Cerebellar nuclear complex (tissue), 1 donor: Measurements from ENCODE around the gene ADPRS.

Source experiments
- DNase-seq, 2 experiments: peaks; one replicate each; lab custom pipeline; 2025; lab: John Stamatoyannopoulos, UW

Gene ADPRS

DNA sequence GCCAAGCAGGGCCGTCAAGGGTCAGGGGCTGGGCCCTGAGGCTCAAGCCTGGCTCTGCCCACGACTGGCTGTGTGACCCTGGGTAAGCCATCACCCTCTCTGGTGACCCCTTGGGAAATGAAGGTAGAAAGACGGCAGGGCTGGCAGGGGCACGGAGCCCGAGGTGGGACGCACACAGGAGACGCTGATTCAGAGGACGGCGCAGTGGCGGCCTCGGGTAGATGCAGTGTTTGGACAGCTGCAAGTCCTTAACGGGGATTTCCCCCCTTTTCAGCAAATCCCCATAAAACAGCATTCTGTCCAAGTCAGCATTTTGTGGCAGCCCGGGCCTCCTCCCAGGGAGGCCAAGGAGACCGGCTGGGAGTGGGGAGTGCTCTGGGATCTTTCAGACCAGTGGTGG is 19.6 kb downstream of the ADPRS start:
- no peak for DNase-seq

DNA sequence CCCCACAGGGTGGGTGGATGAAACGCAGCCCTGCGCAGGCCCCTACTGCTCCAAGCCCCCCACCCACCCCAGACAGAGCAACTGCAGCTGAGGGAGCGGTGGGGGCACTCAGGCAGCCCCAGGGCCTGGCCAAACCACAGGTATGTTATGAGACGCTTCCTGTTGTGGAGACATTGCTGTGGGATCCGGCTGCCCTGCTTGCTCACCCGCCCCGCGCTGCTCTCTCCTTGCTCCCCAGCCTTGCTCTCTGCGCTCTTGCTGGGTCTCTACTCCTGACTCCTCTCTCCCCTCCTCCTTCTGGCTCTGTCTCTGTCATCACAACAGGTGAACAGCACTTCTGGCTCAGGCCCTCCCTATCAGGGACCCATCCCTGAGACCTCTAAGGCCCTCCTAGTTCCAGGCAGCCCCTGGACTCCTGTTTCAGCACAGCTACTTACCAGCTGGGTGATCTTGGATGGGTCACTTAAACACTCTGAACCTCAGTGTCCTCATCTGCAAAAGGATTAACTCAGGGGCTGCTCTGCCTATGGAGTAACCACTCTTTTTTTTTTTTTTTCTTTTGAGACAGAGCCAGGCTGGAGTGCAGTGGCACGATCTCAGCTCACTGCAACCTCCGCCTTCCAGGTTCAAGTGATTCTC is 20.5 kb downstream of the ADPRS start:
- DNase-seq, result no peak

DNA sequence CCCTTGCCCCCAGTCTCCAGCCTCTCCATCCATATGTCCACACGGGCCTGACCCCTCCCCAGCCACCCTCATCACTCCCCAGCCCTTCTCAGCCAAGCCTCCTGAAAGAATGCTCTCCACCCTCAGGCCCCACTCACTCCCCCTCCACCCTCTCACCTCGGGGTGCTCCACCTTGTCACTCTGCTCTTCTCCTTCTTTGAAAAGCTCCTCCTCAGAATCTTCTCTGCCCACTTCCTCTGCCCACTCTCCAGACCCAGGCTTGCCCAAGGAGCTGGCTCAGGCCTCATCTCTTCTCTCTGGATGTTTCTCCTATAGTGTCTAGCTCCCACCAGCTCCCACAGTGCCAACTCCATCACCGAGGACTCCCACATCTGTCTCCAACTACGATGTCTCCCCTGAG is 22.5 kb downstream of the ADPRS start:
- DNase-seq, result no peak

DNA sequence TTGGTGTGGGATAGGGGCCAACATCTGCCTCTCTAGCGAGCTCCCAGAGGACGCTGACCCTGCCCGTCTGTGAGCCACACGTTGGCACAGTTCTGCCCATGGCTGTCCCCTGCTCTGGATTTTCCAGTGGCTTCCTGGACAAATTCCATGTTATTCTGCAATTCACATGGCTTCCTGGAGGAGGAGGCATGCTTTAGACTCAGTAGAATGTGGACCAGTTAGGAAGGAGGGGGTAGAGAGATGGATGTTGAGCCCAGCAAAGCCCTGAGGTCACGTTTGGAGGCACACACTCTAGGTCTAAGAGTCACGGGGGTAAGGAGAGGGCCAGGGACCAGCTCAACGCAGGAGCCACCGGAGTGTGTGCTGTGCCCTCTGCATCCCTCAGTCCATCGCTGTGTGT is 24.1 kb downstream of the ADPRS start:
- DNase-seq, result no peak

DNA sequence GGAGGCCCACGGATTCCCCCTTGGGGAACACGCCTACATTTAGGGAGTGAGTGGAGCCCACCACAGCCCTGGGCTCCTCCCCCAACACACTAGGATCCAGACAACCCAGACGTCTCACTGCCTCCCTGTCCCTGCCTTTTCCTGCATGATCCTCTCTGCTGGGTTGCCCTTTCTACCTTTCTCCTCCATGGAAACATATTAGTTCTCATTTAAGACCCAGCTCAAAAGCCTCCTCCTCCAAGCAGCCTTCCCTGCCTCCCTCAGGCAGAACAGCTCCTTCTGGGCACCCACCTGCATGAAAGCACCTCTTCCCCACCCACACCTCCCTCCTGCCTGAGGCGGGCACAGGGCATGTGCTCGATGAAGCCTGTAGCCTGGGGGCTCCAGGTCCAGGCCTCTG is 25.7 kb downstream of the ADPRS start:
- no peak for DNase-seq

DNA sequence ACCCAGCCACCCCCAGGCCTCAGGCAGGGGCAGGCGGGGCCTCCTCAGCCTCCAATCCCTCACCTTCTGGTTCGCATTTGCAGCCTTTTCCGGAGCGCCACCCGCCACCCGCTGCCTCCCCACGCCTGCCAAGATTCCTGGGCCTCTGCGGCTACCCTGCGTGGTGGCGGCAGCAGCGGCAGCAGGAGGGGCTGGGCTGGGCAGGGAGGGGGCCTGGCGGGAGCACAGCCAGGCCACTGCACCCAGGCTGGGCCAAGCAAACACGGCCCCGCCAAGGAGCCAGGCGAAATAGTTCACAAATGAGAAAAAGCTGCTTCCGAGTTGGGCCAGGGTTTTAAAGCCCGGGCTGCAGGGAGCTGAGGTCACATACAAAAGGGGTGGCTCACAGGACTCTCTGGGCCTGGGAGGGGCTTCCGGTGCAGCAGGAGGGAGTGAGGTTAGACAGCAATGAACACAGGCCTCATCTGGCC is 26.5 kb downstream of the ADPRS start:
- DNase-seq, result peak; percentile 43

DNA sequence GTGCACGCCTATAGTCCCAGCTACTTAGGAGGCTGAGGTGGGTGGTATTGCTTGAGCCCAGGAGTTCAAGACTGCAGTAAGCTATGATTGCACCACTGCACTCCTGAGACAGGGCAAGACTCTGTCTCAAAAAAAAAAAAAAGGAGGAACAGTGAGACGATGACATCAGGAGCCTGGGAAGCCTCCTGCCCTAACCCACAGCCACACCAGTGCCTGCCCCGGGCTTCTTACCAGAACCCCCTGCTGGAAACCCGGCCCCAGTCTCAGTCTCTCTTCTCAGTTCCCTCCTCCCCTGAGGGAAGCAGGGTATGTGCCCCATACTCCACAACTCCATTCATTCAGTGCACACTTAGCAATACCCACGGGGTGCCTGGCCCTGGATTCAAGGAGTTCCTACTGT is 27.2 kb downstream of the ADPRS start:
- no peak for DNase-seq

DNA sequence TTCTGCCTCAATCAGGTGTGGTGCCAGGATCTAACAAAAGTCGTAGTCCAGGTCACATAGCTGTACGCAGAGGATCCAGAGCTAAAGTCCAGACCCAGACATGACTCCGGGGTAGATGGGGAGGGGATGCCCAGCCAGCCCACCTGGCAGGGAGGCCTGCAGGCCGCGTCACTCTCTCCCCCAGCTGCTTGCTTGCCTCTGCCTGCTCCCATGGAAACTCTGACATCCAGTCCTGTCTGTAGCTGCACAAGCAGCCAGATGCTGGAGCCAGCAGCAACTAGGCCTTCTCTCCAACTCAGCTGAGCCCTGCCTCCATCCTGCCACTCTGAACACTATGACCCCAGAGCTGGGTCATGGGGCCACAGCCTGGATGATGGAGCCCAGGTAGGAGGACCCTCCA is 28.2 kb downstream of the ADPRS start:
- DNase-seq, result no peak

DNA sequence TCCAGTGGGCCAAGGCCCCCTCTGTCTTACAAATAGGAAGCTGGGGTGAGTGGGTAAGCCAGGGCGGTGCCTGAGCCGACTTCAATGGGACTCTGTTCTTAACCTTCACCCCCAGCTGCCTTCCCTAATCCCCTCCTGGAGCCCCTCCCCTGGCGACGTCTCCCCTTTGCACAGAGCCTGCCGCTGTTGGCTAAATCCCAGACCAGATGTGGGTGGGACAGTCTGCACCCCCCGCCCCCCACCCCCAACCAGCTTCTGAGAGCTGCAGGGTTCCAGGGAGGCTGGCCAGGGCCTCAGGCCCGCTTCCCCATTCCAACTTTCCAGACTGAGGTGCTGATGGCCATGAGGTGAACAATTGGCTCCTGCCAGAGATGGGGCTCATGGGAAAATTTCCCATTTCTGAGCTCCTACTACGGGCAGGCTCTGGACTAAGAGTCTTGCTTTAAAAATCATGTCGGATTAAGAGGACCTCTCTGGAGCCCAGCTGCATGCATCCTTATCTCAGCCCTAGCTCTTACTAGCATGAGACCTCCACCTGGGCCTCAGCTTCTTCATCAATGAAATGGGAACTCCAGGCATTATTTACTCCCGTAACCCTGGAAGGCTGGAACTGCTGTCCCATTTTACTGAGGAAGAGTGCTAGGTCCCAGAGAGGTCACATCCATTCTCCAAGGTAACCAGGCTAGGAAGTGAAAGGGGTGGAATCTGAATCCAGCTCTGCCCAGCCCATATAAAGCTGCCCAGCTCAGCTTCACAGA is 29.9 kb downstream of the ADPRS start:
- DNase-seq, result no peak

DNA sequence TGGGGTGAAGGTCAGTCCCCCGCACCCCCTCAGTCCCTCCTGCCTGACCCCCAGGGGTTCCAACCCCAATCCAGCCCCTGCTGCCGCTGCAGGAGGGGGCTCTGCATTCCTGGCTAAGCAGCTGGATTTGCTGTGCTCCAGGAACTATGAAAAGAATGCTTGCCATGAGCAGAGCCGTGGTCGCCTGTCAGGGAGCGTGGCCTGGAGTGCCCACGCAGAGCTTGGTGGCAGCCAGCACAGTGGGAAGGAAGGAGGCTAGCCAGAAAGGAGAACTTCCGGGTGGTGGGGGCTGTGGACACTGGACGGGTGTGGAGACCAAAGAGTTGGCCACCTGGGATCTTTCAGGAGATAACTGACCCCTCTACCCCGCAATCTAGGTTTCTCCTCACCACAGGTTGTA is 30.8 kb downstream of the ADPRS start:
- DNase-seq, result no peak

DNA sequence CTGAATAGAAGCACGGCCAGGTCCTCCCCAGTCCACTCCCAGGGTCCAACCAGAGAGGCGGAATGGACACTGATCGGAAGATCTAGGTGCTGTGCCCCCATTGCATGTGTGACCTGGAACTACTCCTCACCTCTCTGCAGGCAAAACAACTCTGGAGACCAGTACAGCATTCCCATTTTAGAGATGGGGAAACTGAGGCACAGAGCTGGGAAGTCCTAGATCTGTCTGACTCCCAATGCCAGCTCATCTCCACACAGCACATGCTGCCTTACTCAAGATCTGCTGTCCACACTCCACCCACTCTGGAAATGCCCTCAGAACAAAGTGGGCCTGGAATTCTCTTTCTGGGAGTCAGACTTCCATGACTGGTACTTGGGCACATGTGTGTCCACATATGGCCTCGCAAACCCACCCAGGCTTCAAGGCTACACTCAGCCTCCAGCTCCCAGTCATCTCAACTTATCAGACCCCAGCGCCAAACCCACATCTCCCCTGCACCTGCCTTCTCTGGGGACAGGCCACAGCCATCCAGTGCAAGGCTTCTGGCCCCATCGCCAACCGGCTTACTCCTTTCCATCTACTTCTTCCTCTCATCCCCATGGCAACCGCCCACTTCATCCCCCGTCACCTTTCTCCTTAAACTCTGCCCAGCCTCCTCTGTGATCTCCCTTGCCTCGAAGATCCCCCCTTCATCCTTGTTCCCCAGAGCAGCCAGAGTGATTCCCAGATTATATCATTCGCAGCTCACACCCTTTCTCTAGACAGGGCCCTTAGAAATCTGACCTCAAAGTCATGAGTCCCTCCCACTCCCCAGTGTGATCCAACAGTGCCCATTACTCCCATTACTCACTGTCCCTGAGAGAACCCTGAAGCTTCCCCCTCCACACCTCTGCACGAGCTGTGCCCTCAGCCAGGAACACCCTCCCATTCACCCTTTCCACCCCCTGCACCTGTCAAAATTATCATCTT is 33.7 kb downstream of the ADPRS start:
- DNase-seq, result no peak

DNA sequence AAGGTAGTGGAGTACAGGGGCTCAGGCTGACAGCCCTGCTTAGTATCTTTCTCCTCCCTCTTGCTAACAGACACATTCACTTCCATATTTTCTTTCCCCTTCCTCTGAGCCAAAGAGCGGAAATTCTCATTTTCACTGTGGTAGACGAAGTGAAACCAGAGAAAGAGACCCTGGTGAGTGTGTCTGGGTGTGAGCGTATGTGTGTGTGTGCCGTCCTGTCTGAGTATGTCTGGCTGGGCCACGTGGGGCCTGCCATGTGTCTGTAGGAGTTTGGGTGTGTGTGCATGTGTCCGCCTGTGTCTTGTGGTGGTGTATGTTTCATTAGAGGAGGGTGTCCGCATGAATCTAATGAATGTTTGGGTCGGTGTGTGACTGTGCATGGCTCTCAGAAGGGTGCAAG is 34.7 kb downstream of the ADPRS start:
- no peak for DNase-seq

DNA sequence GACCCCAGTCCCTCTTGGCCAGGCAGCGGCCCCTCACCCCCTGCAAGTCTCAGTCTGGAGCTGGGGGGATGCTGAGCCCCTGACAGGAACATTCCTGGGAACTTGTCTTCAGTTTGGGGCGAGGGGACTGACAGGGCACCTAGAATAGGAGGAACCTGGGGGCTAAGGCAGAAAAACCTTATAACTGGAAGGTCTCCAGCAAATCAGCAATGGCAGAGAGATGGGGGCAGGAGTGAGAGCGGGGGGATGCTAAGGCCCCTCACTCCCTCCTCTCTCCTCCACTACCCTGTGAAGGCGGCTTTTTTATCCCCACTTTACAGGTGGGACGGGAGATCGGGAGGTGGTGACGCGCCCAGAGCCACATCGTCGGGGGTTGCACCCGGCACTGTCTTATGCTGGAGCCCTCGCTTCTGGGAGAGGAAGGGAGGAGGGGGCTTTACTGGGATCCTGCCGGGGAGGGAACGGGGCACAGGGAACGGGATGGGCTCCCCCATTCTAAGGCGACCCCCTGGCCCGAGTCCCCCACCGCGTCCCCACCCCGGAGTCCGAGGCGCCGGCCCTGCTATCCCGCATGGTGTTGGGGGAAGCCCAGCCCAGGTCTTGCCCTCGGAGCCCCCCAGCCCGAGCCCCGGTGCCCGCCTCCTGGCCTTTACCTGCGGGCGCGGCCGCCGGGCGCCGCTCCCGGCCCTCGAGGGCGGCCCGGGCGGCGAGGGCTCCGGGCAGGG is 35.9 kb downstream of the ADPRS start:
- no peak for DNase-seq

DNA sequence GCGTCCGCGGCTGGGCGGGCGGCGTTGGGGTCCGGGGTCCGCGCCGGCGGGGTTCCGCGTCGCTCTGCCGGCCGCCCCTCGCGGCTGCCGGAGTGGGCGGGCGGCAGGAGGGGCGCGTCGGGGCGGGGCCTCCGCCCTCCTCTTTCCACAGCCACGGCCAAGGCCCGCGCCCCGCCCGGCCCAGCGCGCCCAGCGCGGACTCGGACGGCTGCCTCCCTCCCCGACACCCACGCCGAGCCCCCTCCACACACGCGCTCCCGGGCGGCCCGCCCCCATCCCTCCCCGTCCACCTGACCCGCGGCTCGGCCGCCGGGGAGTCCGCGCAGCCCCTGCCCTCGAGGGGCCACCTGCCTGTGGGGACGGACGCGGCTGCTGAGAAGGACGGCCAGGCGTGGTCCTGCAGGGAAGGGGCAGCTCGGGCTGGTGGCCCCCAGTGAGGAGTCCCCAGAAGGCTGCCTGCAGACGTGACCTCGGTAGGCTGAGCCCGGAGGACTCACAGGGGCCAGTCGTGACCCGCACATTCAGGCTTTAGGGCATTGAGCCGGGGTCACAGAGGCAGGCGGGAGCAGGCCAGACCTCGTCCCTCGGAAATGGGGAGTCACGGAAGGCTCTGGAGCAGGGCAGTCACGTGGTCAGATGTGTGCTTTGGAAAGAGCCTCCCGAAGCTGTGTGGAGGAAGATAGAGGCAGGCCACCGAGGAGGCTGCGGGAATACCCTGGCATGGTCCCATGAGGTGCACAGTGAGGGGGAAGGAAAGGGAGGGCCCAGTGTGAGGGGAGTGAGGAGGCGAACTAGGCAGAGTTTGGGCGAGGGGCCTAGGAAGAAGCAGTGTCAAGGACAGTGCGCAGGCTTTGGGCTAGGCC is 36.7 kb downstream of the ADPRS start, which contains the start of gene COL8A2:
COL8A2 (minus strand) TSS at position 94 of the 863 bp plus-strand sequence. CDS start 24,980 bp downstream, outside the sequence.
- no peak for DNase-seq

DNA sequence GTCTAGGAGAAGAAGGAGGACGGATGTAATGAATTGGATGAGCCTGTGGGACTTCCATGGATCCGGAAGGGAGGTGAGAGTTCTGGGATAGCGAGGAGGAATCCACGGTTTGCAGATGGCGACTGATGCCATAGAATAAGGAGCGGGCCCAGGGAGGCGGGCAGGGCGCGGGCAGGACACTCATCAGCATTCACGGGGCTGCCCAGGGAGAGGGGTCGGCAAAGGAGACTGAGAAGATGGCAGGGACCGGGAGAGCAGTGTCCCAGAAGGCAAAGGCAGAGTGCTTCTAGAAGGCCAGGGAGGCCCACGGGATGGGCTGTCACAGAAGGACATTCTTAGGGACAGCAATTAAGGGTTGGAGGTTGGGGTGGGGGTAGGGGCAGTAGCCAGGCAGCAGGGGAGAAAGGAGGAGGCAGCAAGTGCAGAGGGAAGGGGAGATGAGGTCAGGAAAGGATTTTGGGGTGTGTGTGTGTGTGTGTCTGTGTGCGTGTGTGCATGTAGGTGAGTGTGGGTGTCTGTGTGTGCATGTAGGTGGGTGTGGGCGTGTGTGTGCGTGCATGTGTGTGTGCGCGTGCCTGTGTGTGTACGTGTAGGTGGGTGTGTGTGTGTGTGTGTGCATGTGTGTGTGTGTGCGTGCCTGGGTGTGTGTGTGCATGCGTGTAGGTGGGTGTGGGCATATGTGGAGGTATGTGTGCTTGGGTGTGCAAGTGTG is 37.5 kb downstream of the ADPRS start:
- DNase-seq, result no peak

DNA sequence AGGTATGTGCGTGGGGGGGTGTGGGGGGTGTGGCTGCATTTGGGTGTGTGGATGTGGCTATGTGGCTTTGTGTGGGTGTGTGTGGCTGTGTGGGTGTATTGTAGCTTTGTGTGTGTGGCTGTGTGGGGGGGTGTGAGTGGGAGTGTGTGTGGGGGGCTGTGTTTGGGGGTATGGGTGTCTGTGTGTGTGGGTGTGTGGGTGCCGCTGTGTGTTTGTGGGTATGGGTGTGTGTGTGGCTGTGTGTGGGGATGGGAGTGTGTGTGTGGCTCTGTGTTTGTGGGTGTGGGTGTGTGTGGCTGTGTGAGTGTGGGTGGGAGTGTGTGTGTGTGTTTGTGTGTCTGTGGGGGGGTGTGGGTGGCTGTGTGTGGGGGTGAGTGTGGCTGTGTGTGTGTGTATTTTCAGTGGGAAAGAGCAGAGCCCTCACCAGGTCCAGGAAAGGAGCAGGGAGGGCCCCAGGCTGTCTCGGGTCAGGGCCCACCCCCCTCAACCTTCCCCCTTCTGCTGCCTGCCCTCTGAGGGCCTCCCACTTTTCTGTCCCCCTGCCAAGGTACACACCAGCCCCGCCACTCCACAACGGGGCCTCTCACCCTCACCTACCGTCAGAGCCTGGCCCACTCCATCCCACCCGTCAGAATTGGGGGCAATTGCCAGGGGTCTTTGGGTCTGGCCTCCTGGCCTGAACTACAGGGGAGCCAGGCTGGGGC is 38.3 kb downstream of the ADPRS start:
- no peak for DNase-seq

DNA sequence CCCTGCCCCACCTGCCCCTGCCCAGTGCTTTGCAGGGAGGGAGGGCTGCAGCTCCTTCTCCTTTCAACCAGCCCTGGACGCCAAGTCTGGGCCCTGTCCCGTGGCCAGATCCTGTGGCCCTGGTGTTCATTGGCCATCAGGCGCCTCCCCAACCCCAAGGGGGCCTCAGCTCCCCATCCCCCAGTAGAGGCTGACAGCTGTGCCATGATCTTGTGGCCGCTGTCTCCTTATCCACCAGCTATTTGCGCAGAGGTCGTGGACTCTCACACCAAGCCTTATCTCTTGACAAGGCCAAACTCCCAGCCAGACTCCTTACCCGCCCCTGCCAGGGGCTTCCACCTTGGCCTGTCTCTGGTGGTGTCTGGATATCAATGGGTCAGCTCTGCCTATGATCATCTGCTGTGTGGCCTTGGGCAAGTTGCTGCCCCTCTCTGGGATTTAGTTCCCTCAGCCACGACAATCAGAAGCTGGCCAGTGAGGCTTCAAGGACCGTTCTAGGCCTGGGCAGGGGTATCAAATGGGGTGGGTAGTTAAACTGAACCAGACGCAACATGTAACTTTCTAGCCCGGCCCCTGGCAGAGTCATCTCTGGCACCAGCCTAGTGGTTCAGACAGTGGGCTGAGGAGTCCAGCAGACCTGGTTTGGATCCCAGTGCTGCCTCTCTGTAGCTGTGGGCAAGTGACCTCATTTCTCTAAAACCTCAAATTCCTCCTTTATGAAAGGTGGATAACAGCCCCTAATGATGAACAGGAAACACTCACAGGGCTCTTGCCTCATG is 39.6 kb downstream of the ADPRS start:
- DNase-seq, result no peak

DNA sequence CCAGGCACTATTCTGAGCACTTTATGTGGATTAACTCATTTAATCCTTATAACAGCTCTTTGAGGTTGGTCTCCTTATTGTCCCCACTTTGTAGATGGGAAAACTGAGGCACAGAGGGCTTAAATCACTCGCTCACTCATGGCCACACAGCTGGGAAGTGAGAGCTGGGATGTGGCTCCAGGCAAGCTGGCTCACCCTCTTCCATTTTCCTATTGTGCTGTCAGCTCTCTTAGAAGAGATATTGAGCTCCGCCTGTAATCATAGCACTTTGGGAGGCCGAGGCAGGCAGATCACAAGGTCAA is 40.2 kb downstream of the ADPRS start:
- no peak for DNase-seq

DNA sequence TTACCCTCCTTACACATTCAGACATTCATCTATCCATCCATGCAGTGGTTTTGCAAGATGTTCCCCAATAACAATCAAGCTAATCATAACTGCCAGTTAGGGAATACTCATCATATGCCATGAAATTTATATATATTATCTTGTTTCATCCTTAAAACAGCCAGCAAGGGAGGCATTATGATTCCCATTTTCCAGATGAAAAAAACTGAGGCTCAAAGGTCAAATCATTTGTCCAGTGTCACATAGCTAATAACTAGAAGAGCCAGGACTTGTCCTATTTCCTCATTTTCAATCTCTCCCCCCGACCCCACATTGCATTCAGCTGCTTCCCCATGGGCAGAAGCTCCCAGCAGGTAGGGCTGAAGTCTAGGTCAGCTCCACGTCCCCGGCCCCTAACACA is 43.3 kb downstream of the ADPRS start:
- DNase-seq, result no peak
